DMS79 treated with DMSO at 0.1 percent for 48 hours (cell line): Measurements from ENCODE around the gene MINDY1.
A peak's percentile ranks its signal among the peaks of the same experiment; 100 is the strongest.

Experiments
- DNase-seq: peaks from one replicate; lab custom pipeline; 2025; lab: John Stamatoyannopoulos, UW

Gene MINDY1

GRCh38 chr1:151011154-151011850 lies 4.6 kb upstream of the MINDY1 start:
- peak; percentile 26 for DNase-seq

DNA sequence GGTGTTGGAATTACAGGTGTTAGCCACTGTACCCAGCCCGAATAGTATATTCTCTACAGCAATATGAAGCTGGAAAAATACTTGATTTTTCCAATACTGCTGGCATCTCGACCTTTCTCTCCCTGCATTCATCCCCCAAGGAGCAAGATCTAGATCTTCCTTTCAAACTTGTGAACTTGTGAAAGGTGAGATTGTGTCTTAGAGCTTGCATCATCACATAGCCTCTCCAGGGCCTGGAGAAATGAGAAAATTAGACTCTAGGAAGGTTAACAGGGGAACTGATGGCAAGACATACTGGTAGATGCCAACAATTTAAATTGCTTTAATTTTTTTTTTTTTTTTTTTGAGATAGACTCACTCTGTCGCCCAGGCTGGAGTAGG lies 3.6 kb upstream of the MINDY1 start:
- no peak for DNase-seq

GRCh38 chr1:151009674-151010345 lies 3.1 kb upstream of the MINDY1 start:
- DNase-seq: no peak

DNA sequence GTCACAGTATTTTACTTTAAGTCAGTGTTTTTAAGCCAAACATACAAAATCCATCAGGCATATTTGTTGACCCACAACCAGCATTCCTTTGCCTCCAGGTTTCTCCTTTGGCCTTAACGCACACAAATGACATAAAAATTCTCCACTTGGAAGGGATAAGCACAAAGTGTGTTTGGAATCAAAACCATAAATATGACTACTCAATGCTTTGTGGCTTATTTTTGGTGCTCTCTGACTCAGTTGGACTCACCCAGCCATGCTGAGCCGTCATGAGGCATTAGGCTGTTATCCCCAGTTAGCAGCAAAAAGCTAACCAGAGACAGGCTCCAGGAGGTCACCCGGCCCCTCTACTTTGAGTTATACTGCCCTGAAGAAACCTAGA lies 2.5 kb upstream of the MINDY1 start:
- no peak for DNase-seq

- peak; percentile 96 for DNase-seq
Observed at GRCh38 chr1:151008244-151009205, 1.8 kb upstream of the MINDY1 start, which contains the start of gene PRUNE1. PRUNE1 (plus strand) TSS chr1:151008449; CDS start chr1:151008633, 184 bp downstream.

DNA sequence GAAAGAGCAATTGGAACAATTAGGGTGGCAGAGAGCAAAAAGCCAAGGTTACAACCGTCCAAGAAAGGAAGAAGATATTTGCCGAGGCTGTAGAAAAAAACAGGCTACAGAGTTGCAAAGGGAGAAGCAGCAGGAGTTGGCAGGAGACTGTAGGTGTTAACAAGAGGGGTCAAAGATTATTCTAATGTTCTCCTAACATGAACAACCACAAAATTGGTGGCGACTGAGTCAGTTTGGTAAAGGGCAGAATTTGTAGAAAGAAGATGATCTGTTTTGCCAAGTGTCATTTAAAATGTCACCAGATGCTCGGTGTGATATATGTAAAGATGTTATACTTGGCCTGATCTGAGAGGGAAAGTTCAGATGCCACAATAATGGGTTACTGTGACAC lies 1.1 kb upstream of the MINDY1 start:
- DNase-seq: no peak

DNA sequence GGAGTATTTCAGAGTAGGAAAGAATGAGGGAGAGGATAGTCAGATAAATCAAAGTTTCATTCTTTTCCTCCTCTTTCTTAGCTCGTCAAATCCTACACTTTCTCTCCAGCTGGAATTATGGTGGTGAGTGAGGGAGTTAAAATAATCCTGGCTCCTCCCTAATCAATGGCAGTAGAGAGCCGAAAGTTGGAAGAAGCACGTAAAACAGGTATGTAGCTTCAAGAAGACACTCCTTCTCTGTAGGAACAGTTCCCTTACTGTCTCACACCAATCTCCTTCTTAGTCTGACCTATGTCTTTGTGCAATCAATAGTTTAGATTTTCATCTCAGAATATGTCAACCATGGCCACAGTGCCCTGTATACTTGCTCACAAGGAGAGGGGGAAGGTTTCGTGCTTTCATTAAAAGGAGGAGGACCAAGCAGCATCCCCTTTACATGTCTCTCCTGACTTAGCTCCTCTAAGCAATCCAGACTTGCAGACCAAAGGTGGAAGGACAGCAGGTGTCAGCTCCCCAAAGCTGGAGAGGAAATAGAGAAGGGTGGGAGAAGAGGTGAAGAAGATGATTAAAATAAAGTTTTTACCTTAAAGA lies 878 bp downstream of the MINDY1 start:
- DNase-seq: peak; percentile 63

DNA sequence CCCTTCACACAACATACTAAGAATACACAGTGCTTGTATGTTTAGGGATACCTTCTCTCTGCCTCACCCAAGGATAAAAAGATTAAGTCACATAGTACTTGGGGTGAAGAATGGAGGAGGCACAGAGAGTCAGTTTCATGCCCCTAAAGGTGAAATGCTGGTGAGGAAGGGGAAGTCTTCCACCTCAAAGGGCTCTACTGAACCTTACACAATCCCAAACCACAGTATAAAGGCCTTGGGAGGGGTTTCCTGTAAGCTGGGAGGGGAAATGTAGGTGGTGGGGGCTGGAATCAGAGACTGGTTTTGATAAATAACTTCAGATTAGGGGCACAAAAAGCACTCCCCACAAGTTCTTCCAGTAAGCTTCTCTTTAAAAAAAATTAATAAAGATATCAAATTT lies 3.5 kb downstream of the MINDY1 start:
- DNase-seq: no peak

DNA sequence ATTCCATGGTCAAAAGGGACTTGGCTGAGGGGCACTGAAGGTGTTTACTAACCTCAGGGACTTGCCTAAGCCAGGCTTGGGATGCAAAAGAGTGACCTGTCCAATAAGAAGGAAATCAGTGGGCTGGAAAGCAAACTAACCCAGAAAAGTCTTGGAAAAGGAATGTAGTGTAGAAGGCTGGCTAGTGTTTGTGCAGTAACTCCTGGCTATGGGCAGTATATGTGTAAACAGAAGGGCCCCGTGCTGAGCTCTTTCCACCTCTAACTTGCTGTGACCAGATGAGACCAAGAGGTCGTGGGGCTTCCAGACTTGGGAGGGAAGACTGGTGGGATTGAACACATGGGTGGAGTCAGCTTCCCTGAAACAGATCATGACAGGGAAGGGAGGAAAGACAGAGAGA lies 4.1 kb downstream of the MINDY1 start:
- no peak for DNase-seq

DNA sequence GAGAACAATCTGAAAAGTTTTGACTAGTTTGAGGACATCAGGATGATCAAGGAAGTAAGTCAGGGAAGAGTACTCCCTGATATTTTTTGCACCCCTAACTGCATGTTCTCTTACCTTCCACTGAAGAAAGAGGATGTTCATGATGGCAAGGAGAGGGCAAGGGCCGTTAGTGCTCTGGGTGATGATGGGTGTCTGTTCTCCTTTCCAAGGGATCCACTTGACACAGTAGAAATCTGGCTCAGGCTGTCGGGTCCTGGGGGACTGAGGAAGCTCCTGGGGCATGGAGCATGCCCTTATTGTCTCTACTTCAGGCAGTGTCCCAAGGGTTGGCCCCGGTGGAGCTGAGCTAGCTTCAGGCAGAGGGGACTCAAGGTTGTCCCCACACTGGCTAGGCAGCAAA lies 4.7 kb downstream of the MINDY1 start:
- DNase-seq: no peak

- DNase-seq: no peak
Observed at GRCh38 chr1:151001602-151002001, 5.1 kb downstream of the MINDY1 start.

DNA sequence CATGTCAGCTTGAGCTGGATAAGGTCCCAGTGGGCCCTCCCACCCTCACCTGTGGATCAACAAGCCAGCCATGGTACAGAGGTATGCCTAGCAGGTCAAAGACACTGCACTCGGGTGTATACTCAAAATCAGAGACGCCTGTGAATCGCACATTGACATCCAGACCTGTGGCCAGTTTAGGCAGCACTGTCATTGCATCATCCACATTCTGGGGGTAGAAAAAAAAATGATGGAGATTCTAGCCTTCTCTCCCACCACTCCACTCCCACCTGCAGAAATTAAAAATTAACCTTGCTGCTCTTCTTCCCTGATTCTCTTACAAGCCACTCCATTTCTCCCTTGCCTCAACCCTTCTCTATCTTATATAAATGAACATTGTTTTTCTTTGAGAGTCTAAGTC lies 6.3 kb downstream of the MINDY1 start:
- no peak for DNase-seq

DNA sequence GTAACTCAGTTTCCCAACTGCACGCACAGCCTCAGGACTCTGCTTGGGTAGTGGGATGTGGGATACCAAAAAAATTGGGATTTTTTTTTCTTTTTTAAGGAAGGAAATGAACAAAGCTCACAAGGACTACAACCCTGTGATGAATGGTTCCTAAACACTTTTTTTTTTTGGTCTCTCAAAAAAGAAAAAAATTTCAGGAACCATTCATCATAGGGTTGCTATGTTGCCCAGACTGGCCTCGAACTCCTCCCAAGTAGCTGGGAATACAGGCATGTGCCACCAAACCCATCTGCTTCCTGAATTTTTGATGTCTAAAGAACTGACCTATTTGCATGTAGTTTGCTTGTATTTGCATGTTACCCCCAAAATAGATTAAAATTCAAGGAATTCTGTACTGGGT lies 6.8 kb downstream of the MINDY1 start:
- no peak for DNase-seq

DNA sequence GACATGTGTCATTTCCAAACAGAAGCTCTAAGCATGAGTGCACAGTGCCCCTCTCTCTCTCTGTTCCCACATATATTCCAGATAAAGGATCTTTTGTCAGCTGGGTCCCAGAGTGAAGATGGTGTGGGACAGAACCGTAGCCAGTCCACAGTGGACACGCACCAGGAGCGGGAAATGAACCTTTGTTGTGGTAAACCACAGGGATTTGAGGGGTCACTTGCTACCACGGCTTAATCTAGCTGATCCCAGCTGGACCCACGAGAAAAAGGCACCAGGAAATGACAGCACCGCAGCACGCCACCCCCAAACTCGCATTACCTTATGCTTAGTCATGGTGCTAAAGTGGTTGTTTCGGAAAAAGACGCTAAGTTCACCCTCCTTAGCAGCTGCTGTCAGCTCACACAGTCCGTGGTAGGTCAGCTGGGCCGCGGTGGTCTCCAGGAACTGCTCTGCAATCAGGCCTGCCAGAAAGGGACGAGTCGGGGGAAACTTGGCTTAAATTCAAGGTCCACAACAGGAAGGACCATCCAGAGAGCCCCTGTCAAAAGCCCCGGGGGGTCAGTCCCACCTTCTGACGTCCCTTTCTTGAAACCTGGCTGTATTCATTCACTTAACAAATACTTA lies 7.5 kb downstream of the MINDY1 start:
- DNase-seq: no peak

DNA sequence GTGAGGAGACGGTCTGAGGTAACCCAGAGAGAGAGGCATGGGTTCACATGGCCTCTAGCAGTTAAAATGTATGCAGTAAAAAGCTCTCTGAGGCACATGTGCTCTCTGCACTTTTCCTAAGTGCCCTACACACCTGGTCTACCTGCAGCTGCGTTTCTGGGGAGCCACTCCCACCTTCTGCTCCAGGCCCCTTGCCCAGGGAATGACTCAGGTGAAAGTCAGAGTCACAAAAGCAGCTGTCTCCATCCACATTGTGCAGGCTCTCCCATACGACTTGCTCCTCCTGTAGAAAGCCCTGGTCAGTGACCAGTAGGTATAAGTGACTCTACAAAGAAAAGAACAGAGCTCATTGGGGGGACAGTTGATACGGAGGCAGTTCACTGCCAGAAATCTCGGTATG lies 8.8 kb downstream of the MINDY1 start:
- peak; percentile 14 for DNase-seq

- no peak for DNase-seq
Observed at GRCh38 chr1:150997126-150997872, 9.4 kb downstream of the MINDY1 start.

GRCh38 chr1:150995896-150996295 lies 10.8 kb downstream of the MINDY1 start:
- peak; percentile 39 for DNase-seq

- no peak for DNase-seq
Observed at GRCh38 chr1:150995460-150995859, 11.2 kb downstream of the MINDY1 start.

DNA sequence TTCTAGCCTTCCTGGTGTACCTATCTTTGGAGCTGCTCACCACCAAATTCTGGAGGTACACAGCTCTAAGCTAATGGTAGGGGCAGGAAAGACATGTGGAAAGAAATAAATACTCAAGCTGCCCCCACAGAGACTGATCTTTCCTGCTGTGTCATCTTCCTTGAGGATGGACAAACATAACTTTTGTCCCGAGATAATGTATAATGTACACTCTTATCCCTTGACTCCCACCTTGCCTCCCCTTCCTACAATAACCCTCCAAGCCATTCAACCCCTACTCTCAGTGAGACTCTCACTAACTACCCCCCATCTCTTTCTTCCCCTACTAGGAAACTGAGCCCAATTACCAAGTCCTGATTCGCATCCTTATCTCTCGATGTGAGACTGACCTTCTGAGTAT lies 12.5 kb downstream of the MINDY1 start:
- DNase-seq: no peak

DNA sequence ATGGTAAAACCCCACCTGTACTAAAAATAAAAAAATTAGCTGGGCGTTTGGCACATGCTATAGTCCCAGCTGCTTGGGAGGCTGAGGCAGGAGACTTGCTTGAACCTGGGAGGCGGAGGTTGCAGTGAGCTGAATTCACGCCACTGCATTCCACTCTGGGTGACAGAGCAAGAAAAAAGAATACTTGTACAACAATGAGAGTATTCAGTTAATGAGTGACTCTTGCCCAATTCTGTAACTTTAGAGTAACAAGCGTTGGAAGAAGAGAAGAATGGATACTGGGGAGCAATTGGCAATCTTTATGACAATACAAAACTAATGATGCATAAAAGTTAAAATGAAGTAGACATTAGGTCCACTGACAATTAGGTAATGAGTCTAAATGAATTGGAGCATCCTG lies 14.1 kb downstream of the MINDY1 start:
- DNase-seq: no peak

DNA sequence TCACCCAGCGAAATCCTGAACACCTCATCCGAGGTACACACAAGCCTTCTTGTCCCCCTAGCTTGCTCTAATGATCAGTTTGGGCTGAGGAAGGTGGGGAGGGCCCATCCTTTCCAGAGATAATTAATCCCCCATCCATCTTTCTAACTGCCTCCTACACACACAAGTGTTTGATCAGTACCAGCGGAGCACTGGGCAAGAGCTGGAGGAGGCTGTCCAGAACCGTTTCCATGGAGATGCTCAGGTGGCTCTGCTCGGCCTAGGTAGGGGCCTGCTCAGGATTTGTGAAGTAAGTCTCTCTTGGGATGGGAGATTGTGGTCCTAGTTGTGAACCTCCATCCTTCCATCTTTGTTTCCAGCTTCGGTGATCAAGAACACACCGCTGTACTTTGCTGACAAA lies 18.8 kb downstream of the MINDY1 start:
- peak; percentile 71 for DNase-seq
